ENCODE results near the gene SPATC1L. TPM values are rescaled to one million over a fixed set of nuclear protein-coding genes. Genes with fewer than 3 reads are reported as not detected.

SPATC1L gene
- total and polyA plus RNA-seq, 2 of the 8 experiments (the other 6 are each of a cell fraction or from before 2014, with no cell fraction given) = 24.9 to 50.0 TPM

DNA sequence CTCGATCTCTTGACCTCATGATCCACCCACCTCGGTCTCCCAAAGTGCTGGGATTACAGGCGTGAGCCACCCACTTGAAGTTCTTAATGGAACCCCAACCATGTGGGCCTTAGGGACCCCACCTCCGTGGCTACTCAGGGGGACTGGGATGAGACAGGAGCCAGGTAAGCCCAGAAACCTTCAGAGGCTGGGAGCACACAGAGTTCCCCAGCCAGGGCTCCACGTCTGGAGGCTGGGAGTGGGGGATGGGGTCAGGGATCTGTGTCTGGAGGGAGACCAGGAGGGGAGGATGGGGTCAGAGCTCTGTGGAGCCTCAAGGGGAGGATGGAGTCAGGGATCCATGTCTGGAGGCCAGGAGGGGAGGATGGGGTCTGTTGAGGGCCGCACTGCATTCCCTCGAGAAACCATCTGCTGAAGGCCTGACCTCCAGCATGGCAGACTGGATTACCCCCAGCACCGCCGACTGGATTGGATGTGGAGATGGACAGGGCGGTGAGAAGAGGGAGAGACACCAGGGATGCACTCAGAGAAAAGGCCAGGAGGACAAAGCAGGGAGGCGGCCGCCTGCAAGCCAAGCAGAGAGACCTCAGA, 26.8 kb downstream of the SPATC1L start:
- FAIRE-seq = no peak
- peaks cover 0 to 19% (median 6%) of the 10 kb centered on the region in 4 experiments; a peak in 5 of 8 replicates for H3K36me3 ChIP-seq (ENCODE audit: control insufficient read depth in 2 of 4, insufficient read depth in 4 of 4, low read length in 3 of 4)
- CTCF ChIA-PET (ENCODE audit: partially characterized antibody) = interaction anchor here (1.0 to 1.7 kb wide), 2 partner anchors 15 to 58 kb away, joined by 4 to 7 read pairs; no protein-coding TSS in a partner anchor
- TF ChIP-seq RFX5 (IDR thresholded peaks at IDR 0.05; ENCODE audit: borderline replicate concordance, low read depth, low read length) = no peak
- no peak for TF ChIP-seq HDAC2 (IDR thresholded peaks at IDR 0.05; ENCODE audit: borderline replicate concordance in 1 of 2, low read depth in 2 of 2, low read length in 2 of 2)
- TF ChIP-seq, protein P1, sequence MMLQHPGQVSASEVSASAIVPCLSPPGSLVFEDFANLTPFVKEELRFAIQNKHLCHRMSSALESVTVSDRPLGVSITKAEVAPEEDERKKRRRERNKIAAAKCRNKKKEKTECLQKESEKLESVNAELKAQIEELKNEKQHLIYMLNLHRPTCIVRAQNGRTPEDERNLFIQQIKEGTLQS (IDR thresholded peaks at IDR 0.05; ENCODE audit: insufficient read depth, low read depth, low read length) = no peak
- TF ChIP-seq NRF1 (IDR thresholded peaks at IDR 0.05; ENCODE audit: low read depth, low read length) = no peak
- no peak for TF ChIP-seq BACH1 (IDR thresholded peaks at IDR 0.05; ENCODE audit: low read length)
- TF ChIP-seq RAD21 (IDR thresholded peaks at IDR 0.05 in 1 of 2, conservative IDR thresholded peaks at IDR 0.05 in 1 of 2; ENCODE audit: low read depth in 2 of 2, low read length in 2 of 2) = no peak

More for the DNA sequence above, 26.8 kb downstream of the SPATC1L start:
- H3K9me3 ChIP-seq (ENCODE audit: insufficient read depth in 2 of 2, low read depth in 1 of 2, low read length in 1 of 2) = peaks cover 4 to 26% of the 10 kb centered on the region in 2 experiments; a peak in 2 of 4 replicates
- H3K4ac ChIP-seq (replicated peaks; ENCODE audit: insufficient read length, low read depth, low read length) = no peak overlapping the region
- peaks cover 0 to 4% of the 10 kb centered on the region in 2 experiments for H4K20me1 ChIP-seq (replicated peaks in 1 of 2; ENCODE audit: control insufficient read depth in 1 of 2, insufficient read depth in 2 of 2, low read length in 2 of 2)
- no peak overlapping the region; the same call in 1 of the 2 replicates for H2BK5ac ChIP-seq (ENCODE audit: low read depth, low read length)
- H3K4me2 ChIP-seq (ENCODE audit: insufficient read depth in 1 of 2, low read depth in 2 of 2, low read length in 2 of 2) = no peak overlapping the region
- H4K91ac ChIP-seq (replicated peaks; ENCODE audit: insufficient read length, low read length) = no peak overlapping the region
- H3K9ac ChIP-seq (replicated peaks in 1 of 4; ENCODE audit: extremely low read depth in 1 of 4, low read depth in 3 of 4, low read length in 3 of 4) = no peak overlapping the region
- H3K79me2 ChIP-seq (ENCODE audit: control insufficient read depth in 1 of 2, insufficient read depth in 2 of 2, low read length in 2 of 2) = no peaks in the 10 kb centered on the region
- H3K14ac ChIP-seq (ENCODE audit: insufficient read length) = no peak overlapping the region
- no peak overlapping the region for H3K4me3 ChIP-seq (ENCODE audit: extremely low read depth in 1 of 4, insufficient read depth in 2 of 4, low read depth in 3 of 4, low read length in 4 of 4)
- WGBS, 2 experiments (ENCODE audit: extremely low coverage in 1 of 2, insufficient coverage in 1 of 2, insufficient read length in 1 of 2, insufficient replicate concordance in 2 of 2, low coverage in 1 of 2, low lambda C conversion rate in 2 of 2, missing lambda C conversion rate in 1 of 2) = 94% methylated on average over 12 of the region's 12 CpGs; no CpG with 5 or more reads in 1 of the 2 experiments
- H3K4me1 ChIP-seq (replicated peaks in 1 of 4; ENCODE audit: control insufficient read depth in 3 of 4, insufficient read depth in 4 of 4, low read length in 3 of 4) = peaks cover 0 to 16% (median 11%) of the 10 kb centered on the region in 4 experiments; a peak in 5 of 7 replicates
- H2BK20ac ChIP-seq (ENCODE audit: low read length) = no peak overlapping the region
- no peak overlapping the region for H3K18ac ChIP-seq (ENCODE audit: extremely low read depth, low read length)
- no peak overlapping the region for H3K27ac ChIP-seq (ENCODE audit: low read depth, low read length)
- H2AFZ ChIP-seq (ENCODE audit: low read length) = no peak overlapping the region
- DNase-seq (ENCODE audit: low read depth in 1 of 2, low spot score in 2 of 2) = peak in 1 of 2 experiments; percentile 39
- no peak overlapping the region for H2BK15ac ChIP-seq (ENCODE audit: low read length)
- no peak overlapping the region for H4K5ac ChIP-seq (ENCODE audit: insufficient read length, low read depth, low read length)
- H2AK5ac ChIP-seq (ENCODE audit: low read depth, low read length) = no peak overlapping the region
- H3K23ac ChIP-seq (ENCODE audit: insufficient read length) = no peak overlapping the region
- no peaks in the 10 kb centered on the region for H3K23me2 ChIP-seq (ENCODE audit: low read depth, low read length)
- H2BK120ac ChIP-seq (replicated peaks; ENCODE audit: low read depth, low read length) = no peak overlapping the region
- POLR2A ChIA-PET (ENCODE audit: partially characterized antibody) = no interaction called here
- H3K56ac ChIP-seq (replicated peaks; ENCODE audit: insufficient read length, low read depth, low read length) = no peak overlapping the region
- peak overlapping the region; percentile 11; the same call in 1 of the 2 replicates for H4K8ac ChIP-seq (ENCODE audit: extremely low read depth, insufficient read depth, low read length)
- no peaks in the 10 kb centered on the region; the same call in 1 of the 2 replicates for H3K79me1 ChIP-seq (ENCODE audit: low read depth, low read length)
- no peak overlapping the region for H2BK12ac ChIP-seq (ENCODE audit: low read depth, low read length)
- no peaks in the 10 kb centered on the region for H3K27me3 ChIP-seq (replicated peaks in 1 of 4; ENCODE audit: control insufficient read depth in 3 of 4, extremely low read depth in 1 of 4, insufficient read depth in 3 of 4, low read length in 3 of 4)
